Fibroblast of mammary gland (primary cell): ENCODE data around the gene CAPS.

ENCODE experiments used
- DNase-seq: peaks from one replicate; pipeline ENCODE4 v3.0.0-alpha.2; 2010; ENCODE audit warnings: low read depth
- H3K4me3 ChIP-seq: 2 replicates; pipeline ENCODE4 v1.5.1; 2011; ENCODE audit warnings: low read depth, mild to moderate bottlenecking, low read length, moderate library complexity; ENCODE audit not compliant: control insufficient read depth
- TF ChIP-seq, protein P1 (sequence below): conservative IDR thresholded peaks from 2 replicates; pipeline ENCODE4 v1.5.1; 2011; ENCODE audit warnings: low read depth, low read length, inconsistent platforms; ENCODE audit not compliant: control insufficient read depth, insufficient read depth

The CAPS gene

DNA sequence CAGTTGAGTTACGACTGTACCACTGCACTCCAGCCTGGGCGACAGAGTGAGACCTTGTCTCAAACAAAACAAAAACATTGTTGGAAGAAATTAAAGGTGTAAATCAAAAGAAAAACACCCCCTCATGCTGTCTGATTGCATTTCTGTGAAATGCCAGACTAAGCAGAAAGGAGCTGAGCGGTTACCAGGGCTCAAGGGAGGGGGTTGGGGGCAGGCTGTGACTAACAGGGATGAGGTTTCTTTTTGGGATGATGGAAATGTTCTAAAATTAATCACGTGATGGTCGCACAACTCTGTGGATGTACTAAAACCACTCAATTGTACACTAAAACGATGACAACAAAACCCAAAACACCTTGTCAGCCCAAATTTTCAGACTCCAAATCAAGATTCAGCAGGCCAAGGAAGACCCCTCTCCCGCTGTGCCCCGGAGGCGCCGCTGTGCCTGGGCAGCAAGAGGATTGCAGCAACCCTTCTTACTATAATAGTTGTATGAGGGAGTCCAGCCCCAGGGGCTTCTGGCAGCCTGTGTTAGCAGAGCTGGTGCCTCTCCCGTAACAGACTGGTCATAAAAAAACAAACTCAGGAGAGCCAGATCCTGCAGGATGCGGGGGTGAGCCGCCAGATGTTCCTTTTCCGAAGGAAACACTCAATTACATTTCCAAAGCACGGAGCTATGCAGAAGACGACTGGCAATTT lies 20.9 kb downstream of the CAPS start:
- DNase-seq = peak; percentile 86
- peak overlapping the region; percentile 3 for H3K4me3 ChIP-seq
- TF ChIP-seq, protein P1, sequence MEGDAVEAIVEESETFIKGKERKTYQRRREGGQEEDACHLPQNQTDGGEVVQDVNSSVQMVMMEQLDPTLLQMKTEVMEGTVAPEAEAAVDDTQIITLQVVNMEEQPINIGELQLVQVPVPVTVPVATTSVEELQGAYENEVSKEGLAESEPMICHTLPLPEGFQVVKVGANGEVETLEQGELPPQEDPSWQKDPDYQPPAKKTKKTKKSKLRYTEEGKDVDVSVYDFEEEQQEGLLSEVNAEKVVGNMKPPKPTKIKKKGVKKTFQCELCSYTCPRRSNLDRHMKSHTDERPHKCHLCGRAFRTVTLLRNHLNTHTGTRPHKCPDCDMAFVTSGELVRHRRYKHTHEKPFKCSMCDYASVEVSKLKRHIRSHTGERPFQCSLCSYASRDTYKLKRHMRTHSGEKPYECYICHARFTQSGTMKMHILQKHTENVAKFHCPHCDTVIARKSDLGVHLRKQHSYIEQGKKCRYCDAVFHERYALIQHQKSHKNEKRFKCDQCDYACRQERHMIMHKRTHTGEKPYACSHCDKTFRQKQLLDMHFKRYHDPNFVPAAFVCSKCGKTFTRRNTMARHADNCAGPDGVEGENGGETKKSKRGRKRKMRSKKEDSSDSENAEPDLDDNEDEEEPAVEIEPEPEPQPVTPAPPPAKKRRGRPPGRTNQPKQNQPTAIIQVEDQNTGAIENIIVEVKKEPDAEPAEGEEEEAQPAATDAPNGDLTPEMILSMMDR = no peak

GRCh38 chr19:5935473-5936291 lies 21.6 kb downstream of the CAPS start:
- peak; percentile 48 for DNase-seq
- TF ChIP-seq, protein P1 = no peak
- no peak overlapping the region for H3K4me3 ChIP-seq

GRCh38 chr19:5936292-5936592 lies 22.2 kb downstream of the CAPS start:
- TF ChIP-seq, protein P1 = no peak
- H3K4me3 ChIP-seq = no peak overlapping the region
- DNase-seq = no peak

DNA sequence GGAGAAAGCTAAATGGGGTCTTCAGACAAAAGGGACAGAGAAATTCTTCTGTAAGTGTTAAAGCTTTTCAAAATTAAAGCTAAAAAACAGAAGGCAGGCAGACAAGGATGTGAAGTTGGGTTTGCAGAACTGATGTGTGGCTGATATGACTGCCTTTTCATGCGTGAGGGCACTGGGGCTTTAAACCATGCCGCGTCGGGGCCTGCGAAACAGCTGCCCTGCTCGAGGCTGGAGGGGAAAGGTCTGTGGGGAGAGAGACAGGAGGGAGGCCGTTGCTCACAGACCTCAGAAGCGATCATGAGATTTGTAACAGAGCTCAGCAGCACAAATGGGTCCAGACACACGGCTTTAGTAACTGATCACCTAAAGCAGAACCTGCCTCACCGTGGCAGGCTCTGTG lies 23.5 kb downstream of the CAPS start:
- no peak overlapping the region for H3K4me3 ChIP-seq
- no peak for DNase-seq
- TF ChIP-seq, protein P1 = no peak

DNA sequence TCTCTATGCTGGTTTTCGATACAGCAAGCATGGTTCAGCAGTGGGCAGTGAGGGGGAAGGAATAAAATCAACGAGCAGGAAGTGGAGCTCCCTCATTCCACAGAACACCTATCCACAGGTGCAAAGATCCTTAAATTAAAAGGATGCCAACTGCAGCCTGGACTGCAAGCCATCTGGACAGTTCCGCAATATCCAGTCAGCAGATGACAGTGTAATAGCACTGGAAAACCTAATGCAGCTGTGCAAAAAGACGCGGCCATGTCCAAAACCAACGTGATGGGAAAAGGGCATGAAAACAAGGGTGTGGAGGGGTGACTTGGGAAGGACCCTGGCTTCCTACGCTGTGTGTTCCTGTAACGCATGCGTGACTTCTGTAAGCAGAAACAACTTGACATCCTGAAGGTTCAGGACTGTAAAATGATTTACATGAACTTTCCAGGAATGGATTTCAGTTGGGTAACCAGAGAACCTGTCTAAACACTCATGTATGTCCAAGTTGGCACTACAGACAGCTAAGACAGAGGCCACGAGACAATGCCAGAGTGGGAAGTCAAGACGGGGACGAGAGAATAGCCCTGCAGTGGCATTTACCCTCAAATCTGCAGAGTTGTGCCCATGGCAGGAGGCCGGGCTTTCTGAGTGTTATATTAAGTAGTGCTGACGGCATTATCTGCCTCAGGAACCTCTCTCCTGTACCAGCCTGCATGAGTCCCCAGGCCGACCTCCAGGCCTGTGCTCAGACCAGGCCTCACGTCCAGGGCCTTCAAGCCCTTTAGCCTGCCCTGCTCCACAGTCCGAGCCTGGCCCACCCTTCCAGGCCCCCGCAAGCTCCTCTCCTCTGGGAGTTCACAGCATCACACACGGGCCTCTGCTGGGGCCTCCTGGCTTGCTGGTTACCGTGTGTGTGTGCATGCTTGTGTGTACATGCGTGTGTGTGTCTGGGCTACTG lies 26.5 kb downstream of the CAPS start:
- no peak overlapping the region for H3K4me3 ChIP-seq
- TF ChIP-seq, protein P1 = no peak
- DNase-seq = no peak

DNA sequence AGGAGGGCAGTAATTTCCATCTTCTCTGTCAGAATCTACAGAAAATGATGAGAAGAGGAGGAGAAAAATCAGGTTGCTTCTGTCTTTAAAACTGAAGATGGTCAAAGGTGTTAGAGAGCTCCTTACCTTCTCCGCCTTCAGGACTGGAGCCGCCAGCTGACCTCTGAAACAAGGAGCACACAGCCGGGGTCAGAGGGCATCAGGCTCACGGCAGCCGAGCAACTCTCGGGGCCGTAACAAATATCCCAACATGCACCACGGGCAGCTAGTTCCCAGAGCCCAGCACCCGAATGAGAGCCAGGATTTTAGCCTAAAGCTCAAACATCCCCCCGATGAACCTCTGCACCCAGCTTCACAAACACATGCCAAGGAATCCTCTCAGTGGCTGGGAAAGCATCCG lies 27.6 kb downstream of the CAPS start:
- no peak overlapping the region for H3K4me3 ChIP-seq
- TF ChIP-seq, protein P1 = no peak
- no peak for DNase-seq
